ENCODE measurements around the gene KRTAP10-3.

GRCh38 chr21:44603109-44603875 is 44.7 kb upstream of the KRTAP10-3 start:
- TF ChIP-seq CTCF (conservative IDR thresholded peaks at IDR 0.05; ENCODE audit: low read depth in 2 of 2) (no peak), CREB1 (CRISPR knock-in tag; IDR thresholded peaks at IDR 0.05; ENCODE audit: low read depth) (no peak), EZH2 (IDR thresholded peaks at IDR 0.05; ENCODE audit: low read depth, unreplicated experiment) (no peak), POLR2AphosphoS5 (IDR thresholded peaks at IDR 0.05; ENCODE audit: low read depth) (no peak), EZH2phosphoT487 (IDR thresholded peaks at IDR 0.05; ENCODE audit: unreplicated experiment) (no peak)

All from GM23338 (cell line).